IPS-20b (cell line): Measurements from ENCODE around the gene MBP.

Experiments used
- H3K27ac ChIP-seq: one replicate; pipeline ENCODE4 v1.5.1; 2013; ENCODE audit warnings: low read length
- H3K27me3 ChIP-seq: 2 replicates; pipeline ENCODE4 v1.6.1; 2013; ENCODE audit warnings: mild to moderate bottlenecking, low read length, inconsistent platforms; ENCODE audit not compliant: insufficient read depth
- H3K36me3 ChIP-seq: 2 replicates; pipeline ENCODE4 v1.6.1; 2013; ENCODE audit warnings: low read depth, mild to moderate bottlenecking, inconsistent platforms, low read length, moderate library complexity; ENCODE audit not compliant: insufficient read depth
- H3K4me1 ChIP-seq: 2 replicates; pipeline ENCODE4 v1.6.1; 2013; ENCODE audit warnings: mild to moderate bottlenecking, control low read depth, inconsistent platforms, low read length, moderate library complexity; ENCODE audit not compliant: insufficient read depth
- H3K4me3 ChIP-seq: 2 replicates; pipeline ENCODE4 v1.5.1; 2013; ENCODE audit warnings: mild to moderate bottlenecking, low read length, inconsistent platforms
- H3K9ac ChIP-seq: 2 replicates; pipeline ENCODE4 v1.6.1; 2013; ENCODE audit warnings: low read depth, mild to moderate bottlenecking, inconsistent platforms, low read length, moderate library complexity
- H3K9me3 ChIP-seq: 2 replicates; pipeline ENCODE4 v1.6.1; 2013; ENCODE audit warnings: mild to moderate bottlenecking, low read depth, low read length, inconsistent platforms; ENCODE audit not compliant: insufficient read depth

The MBP gene

DNA sequence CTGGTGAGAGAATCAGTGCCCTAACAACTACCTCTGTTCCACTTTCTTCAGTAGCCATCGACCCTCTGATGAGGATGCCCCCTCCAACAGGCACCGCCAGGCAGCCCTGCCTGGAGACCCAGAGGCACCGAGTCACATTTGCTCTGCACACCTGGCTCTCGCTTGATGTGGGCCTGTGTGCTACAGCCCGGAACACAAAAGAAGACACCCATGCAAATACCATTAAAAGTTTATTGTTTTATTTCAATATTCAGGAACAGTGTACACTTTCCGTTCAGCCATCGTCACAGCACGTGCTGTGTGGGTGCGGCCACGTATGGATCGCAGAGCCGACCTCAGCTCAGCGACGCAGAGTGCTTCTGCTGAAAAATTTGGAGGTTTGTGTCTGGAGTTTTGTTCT lies 154.0 kb downstream of the MBP start:
- Histone ChIP-seq H3K27ac (no peak overlapping the region), H3K9me3 (no peaks in the 10 kb centered on the region), H3K4me1 (peaks cover 12% of the 10 kb centered on the region; the same call in 1 of the 2 replicates), H3K36me3 (no peaks in the 10 kb centered on the region), H3K27me3 (no peaks in the 10 kb centered on the region), H3K4me3 (no peak overlapping the region), H3K9ac (no peak overlapping the region)

DNA sequence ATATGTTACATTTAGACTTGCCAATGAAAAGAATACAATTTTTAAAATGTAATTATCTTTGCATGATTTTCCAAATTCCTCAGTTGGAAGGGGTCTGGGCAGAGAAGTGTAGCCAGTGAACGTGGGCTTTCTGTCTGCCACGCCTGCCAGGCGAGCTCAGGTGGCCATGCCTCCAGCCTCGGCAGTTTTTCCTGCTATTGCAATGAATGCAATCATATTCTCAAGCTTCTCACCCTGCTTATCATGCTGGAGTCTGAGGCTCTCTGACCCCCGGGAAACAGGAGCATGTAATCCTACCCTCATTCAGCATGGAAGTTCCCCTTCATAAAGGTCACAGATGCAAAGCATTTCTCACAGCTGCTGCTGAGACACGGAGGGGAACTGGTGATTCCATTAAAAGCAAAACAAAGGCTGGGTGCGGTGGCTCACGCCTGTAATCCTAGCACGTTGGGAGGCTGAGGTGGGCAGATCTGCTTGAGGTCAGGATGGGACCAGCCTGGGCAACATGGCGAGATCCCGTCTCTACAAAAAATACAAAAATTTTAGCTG lies 154.8 kb downstream of the MBP start:
- no peak overlapping the region for H3K27ac ChIP-seq
- no peaks in the 10 kb centered on the region for H3K27me3 ChIP-seq
- no peak overlapping the region for H3K4me3 ChIP-seq
- no peaks in the 10 kb centered on the region for H3K9me3 ChIP-seq
- H3K4me1 ChIP-seq: peaks cover 6% of the 10 kb centered on the region; the same call in 1 of the 2 replicates
- H3K9ac ChIP-seq: no peak overlapping the region
- no peaks in the 10 kb centered on the region for H3K36me3 ChIP-seq

DNA sequence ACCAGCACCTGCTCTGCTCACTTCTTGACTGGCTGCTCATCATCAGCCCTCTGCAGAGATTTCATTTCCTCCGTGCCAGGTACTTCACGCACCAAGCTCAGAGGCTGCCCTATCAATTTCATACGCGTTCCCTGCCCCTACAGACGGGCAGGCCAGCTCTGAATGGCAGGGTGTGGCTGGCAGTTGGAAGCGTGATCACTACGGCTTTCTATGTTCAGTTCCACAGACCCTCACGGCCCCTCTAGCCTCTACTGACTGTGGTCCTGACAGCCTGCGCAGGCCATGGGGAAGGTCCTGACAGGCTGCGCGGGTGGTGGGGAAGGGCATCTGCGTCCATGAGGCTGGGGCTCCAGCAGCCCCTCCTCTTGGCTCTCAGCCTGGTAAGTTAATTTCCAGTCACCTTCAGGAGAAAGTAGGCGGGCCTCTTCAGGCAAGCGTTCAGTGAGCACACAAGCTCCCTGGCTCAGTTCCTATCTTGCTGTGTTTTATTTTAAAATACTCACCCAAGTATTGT lies 155.4 kb downstream of the MBP start:
- H3K4me1 ChIP-seq: peaks cover 6% of the 10 kb centered on the region; the same call in 1 of the 2 replicates
- H3K27me3 ChIP-seq: no peaks in the 10 kb centered on the region
- no peaks in the 10 kb centered on the region for H3K9me3 ChIP-seq
- H3K4me3 ChIP-seq: no peak overlapping the region
- no peak overlapping the region for H3K27ac ChIP-seq
- H3K36me3 ChIP-seq: no peaks in the 10 kb centered on the region
- no peak overlapping the region for H3K9ac ChIP-seq

GRCh38 chr18:76975577-76976110 lies 156.9 kb downstream of the MBP start:
- Histone ChIP-seq H3K27ac (no peak overlapping the region), H3K27me3 (no peaks in the 10 kb centered on the region), H3K36me3 (no peaks in the 10 kb centered on the region), H3K4me3 (no peak overlapping the region), H3K9me3 (no peaks in the 10 kb centered on the region), H3K4me1 (peaks cover 6% of the 10 kb centered on the region), H3K9ac (no peak overlapping the region)

DNA sequence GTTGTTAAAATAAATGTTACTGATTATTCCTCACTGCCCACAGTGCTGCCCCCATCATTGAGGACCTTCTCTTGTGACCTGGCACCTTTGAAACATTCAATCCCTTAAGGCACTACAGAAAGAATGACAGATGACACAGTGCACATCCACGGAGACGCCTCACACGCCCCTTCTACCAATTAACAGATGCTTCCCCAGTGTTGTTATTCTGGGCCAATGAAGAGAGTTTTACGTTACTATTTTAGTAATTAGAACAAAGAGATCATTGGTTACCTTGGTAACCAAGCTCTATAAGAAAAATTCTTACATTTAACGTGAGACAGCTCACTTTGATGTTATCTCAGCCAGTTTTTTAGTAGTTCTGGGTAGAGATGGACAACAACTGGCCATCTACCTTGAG lies 158.2 kb downstream of the MBP start:
- peaks cover 3% of the 10 kb centered on the region for H3K4me1 ChIP-seq
- H3K27ac ChIP-seq: no peak overlapping the region

GRCh38 chr18:76973520-76974266 lies 158.9 kb downstream of the MBP start:
- Histone ChIP-seq H3K27me3 (no peaks in the 10 kb centered on the region), H3K27ac (no peak overlapping the region), H3K4me1 (peaks cover 8% of the 10 kb centered on the region), H3K36me3 (no peaks in the 10 kb centered on the region), H3K9ac (no peak overlapping the region), H3K4me3 (no peak overlapping the region), H3K9me3 (no peaks in the 10 kb centered on the region)

More for the DNA sequence above, 158.2 kb downstream of the MBP start:
- H3K9me3 ChIP-seq: no peaks in the 10 kb centered on the region
- H3K9ac ChIP-seq: no peak overlapping the region
- no peaks in the 10 kb centered on the region for H3K27me3 ChIP-seq
- no peaks in the 10 kb centered on the region for H3K36me3 ChIP-seq
- H3K4me3 ChIP-seq: no peak overlapping the region

GRCh38 chr18:76972846-76973519 lies 159.6 kb downstream of the MBP start:
- H3K9ac ChIP-seq: no peak overlapping the region
- H3K27ac ChIP-seq: no peak overlapping the region
- H3K9me3 ChIP-seq: no peaks in the 10 kb centered on the region
- H3K27me3 ChIP-seq: no peaks in the 10 kb centered on the region
- H3K4me1 ChIP-seq: peaks cover 13% of the 10 kb centered on the region
- no peak overlapping the region for H3K4me3 ChIP-seq
- no peaks in the 10 kb centered on the region for H3K36me3 ChIP-seq

- peaks cover 18% of the 10 kb centered on the region for H3K4me1 ChIP-seq
- H3K9ac ChIP-seq: no peak overlapping the region
- H3K4me3 ChIP-seq: no peak overlapping the region
- H3K27me3 ChIP-seq: no peaks in the 10 kb centered on the region
- no peaks in the 10 kb centered on the region for H3K36me3 ChIP-seq
- H3K27ac ChIP-seq: no peak overlapping the region
- peaks cover 2% of the 10 kb centered on the region; the same call in 1 of the 2 replicates for H3K9me3 ChIP-seq
These were observed 160.3 kb downstream of the MBP start for GRCh38 chr18:76972241-76972640.

DNA sequence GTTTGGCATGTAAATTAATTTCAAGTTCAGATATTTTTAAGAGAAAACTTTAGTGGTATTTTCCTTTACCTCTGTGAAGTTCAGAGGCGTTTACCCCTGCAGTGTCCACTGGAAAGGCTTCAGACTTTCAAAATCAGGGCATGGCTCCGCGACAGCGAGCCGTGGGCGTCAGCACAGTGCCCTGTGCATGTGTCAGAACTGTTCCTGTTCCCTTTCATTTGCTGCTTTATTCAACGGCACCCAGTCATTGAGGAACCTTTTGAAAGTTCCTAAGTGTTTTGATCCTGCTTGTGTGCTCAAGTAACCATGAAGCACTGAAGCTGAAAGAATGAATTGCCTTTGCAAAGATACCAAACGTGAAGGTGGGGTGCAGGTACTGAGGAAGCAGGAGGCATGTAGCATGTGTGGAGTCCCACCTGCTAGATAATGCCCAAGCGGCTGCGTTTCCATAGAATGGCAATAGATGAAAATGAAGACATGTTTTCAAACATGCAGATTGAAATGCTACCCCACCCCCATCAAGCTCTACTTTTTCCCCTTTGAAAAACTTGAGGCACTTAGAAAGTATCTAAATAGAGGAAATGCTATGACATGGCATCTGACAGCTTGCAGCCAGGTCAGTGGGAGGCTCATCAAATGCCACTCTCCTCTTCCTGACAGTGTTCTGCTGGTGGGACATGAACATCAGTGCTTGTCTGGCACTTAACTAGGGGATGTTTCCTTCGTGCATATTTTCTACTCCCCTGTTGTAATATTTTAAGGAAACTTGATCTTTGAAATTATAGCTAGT lies 161.6 kb downstream of the MBP start:
- Histone ChIP-seq H3K9ac (no peak overlapping the region), H3K27ac (no peak overlapping the region), H3K9me3 (peaks cover 9% of the 10 kb centered on the region; the same call in 1 of the 2 replicates)

GRCh38 chr18:76967721-76968472 lies 164.7 kb downstream of the MBP start:
- Histone ChIP-seq H3K4me3 (peak overlapping the region; percentile 48), H3K9ac (peak overlapping the region; percentile 69), H3K4me1 (peaks cover 22% of the 10 kb centered on the region), H3K27ac (peak overlapping the region; percentile 93), H3K36me3 (peaks cover 6% of the 10 kb centered on the region; the same call in 1 of the 2 replicates), H3K9me3 (peaks cover 9% of the 10 kb centered on the region; the same call in 1 of the 2 replicates), H3K27me3 (no peaks in the 10 kb centered on the region)

More for the DNA sequence above, 161.6 kb downstream of the MBP start:
- Histone ChIP-seq H3K36me3 (peaks cover 6% of the 10 kb centered on the region; the same call in 1 of the 2 replicates), H3K4me3 (no peak overlapping the region), H3K4me1 (peaks cover 18% of the 10 kb centered on the region), H3K27me3 (no peaks in the 10 kb centered on the region)
